HEK293 (cell line): ENCODE results near the gene SOX13.

Source experiments
- CTCF ChIA-PET: fragments of 350-600 bp; formaldehyde crosslinking; extraction: SDS; loops from one replicate; lab custom pipeline; 2021; ENCODE audit warnings: antibody characterized with exemption; lab: Yijun Ruan, JAX
- POLR2A ChIA-PET: fragments of 300-600 bp; formaldehyde crosslinking; extraction: SDS; loops from one replicate; lab custom pipeline; 2020; ENCODE audit warnings: antibody characterized with exemption, inconsistent platforms; lab: Yijun Ruan, JAX
- H3K27ac ChIP-seq: fragments of 200-500 bp; sonication (Bioruptor generic); 2 replicates; pipeline ENCODE4 v1.5.1; 2014; ENCODE audit warnings: low read depth, low read length, control low read depth, inconsistent platforms; ENCODE audit errors: extremely low read depth
- H3K36me3 ChIP-seq, 2 experiments: fragments of 200-500 bp in 1 of 2; sonication (Bioruptor generic) in 1 of 2; 1 replicate in 1 of 2; 2 replicates in 1 of 2; pipeline ENCODE4 v1.5.1; 2014 to 2017; ENCODE audit warnings: inconsistent platforms in 2 of 2, low read length in 2 of 2; ENCODE audit not compliant: control insufficient read depth in 2 of 2, insufficient read depth in 1 of 2
- H3K4me1 ChIP-seq: fragments of 200-500 bp; sonication (Bioruptor generic); 2 replicates; pipeline ENCODE4 v1.5.1; 2014; ENCODE audit warnings: mild to moderate bottlenecking, low read length, inconsistent platforms; ENCODE audit not compliant: control insufficient read depth, insufficient read depth
- H3K4me3 ChIP-seq: 2 replicates; pipeline ENCODE4 v1.5.1; 2011; ENCODE audit warnings: low read depth, mild to moderate bottlenecking, control low read depth, low read length, moderate library complexity
- H3K9me3 ChIP-seq: fragments of 200-500 bp; sonication (Bioruptor generic); 2 replicates; pipeline ENCODE4 v1.5.1; 2014; ENCODE audit warnings: low read depth, low read length, inconsistent platforms; ENCODE audit not compliant: control insufficient read depth, insufficient read depth
- EGR2 ChIP-seq: fragments of 450-650 bp; formaldehyde crosslinking; IDR thresholded peaks from 2 replicates; pipeline ENCODE4 v1.5.1; 2016; ENCODE audit warnings: low read depth, missing biosample characterization, missing genetic modification characterization
- GLIS1 ChIP-seq: fragments of 450-650 bp; formaldehyde crosslinking; IDR thresholded peaks from 2 replicates; pipeline ENCODE4 v1.5.1; 2016; ENCODE audit warnings: missing biosample characterization, missing genetic modification characterization
- MZF1 ChIP-seq: fragments of 450-650 bp; formaldehyde crosslinking; IDR thresholded peaks from 2 replicates; pipeline ENCODE4 v1.5.1; 2017; ENCODE audit warnings: missing biosample characterization, missing genetic modification characterization, borderline replicate concordance
- WT1 ChIP-seq: fragments of 450-650 bp; formaldehyde crosslinking; IDR thresholded peaks from 2 replicates; pipeline ENCODE4 v1.5.1; 2016; ENCODE audit warnings: missing biosample characterization, missing genetic modification characterization
- ZFHX2 ChIP-seq: fragments of 450-650 bp; formaldehyde crosslinking; conservative IDR thresholded peaks from 2 replicates; pipeline ENCODE4 v1.5.1; 2016; ENCODE audit warnings: missing biosample characterization, missing genetic modification characterization
- ZIC2 ChIP-seq: fragments of 450-650 bp; formaldehyde crosslinking; IDR thresholded peaks from 2 replicates; pipeline ENCODE4 v1.5.1; 2016; ENCODE audit warnings: missing biosample characterization, missing genetic modification characterization
- ZNF155 ChIP-seq: fragments of 450-650 bp; formaldehyde crosslinking; IDR thresholded peaks from 2 replicates; pipeline ENCODE4 v1.5.1; 2016; ENCODE audit warnings: missing biosample characterization, missing genetic modification characterization
- ZNF169 ChIP-seq: fragments of 450-650 bp; formaldehyde crosslinking; IDR thresholded peaks from 2 replicates; pipeline ENCODE4 v1.5.1; 2016; ENCODE audit warnings: missing biosample characterization, missing genetic modification characterization
- ZNF174 ChIP-seq: fragments of 450-650 bp; formaldehyde crosslinking; IDR thresholded peaks from 2 replicates; pipeline ENCODE4 v1.5.0; 2017; ENCODE audit warnings: missing biosample characterization, mild to moderate bottlenecking, missing genetic modification characterization
- ZNF239 ChIP-seq: fragments of 450-650 bp; formaldehyde crosslinking; IDR thresholded peaks from 2 replicates; pipeline ENCODE4 v1.5.1; 2016; ENCODE audit warnings: missing biosample characterization, missing genetic modification characterization
- ZNF274 ChIP-seq, 2 experiments: fragments of 200-500 bp in 1 of 2; fragments of 450-650 bp in 1 of 2; sonication (Bioruptor generic) in 1 of 2; formaldehyde crosslinking in 1 of 2; IDR thresholded peaks; 2 replicates each; pipeline versions ENCODE4 v1.5.1 to v1.6.1; 2014 to 2016; ENCODE audit warnings: borderline replicate concordance in 1 of 2, inconsistent platforms in 1 of 2, low read length in 1 of 2, missing biosample characterization in 1 of 2, missing genetic modification characterization in 1 of 2
- ZNF302 ChIP-seq: fragments of 450-650 bp; formaldehyde crosslinking; IDR thresholded peaks from 2 replicates; pipeline ENCODE4 v1.5.1; 2016; ENCODE audit warnings: missing biosample characterization, missing genetic modification characterization, low read depth
- ZNF433 ChIP-seq: fragments of 450-650 bp; formaldehyde crosslinking; IDR thresholded peaks from 2 replicates; pipeline ENCODE4 v1.5.1; 2016; ENCODE audit warnings: missing biosample characterization, missing genetic modification characterization, low read depth
- ZNF510 ChIP-seq: fragments of 450-650 bp; formaldehyde crosslinking; IDR thresholded peaks from 2 replicates; pipeline ENCODE4 v1.5.1; 2018; ENCODE audit warnings: mild to moderate bottlenecking, missing genetic modification characterization, missing biosample characterization; ENCODE audit not compliant: insufficient replicate concordance
- ZNF514 ChIP-seq: fragments of 450-650 bp; formaldehyde crosslinking; IDR thresholded peaks from 2 replicates; pipeline ENCODE4 v1.5.1; 2016; ENCODE audit warnings: missing biosample characterization, missing genetic modification characterization
- ZNF530 ChIP-seq: fragments of 450-650 bp; formaldehyde crosslinking; IDR thresholded peaks from 2 replicates; pipeline ENCODE4 v1.5.1; 2016; ENCODE audit warnings: low read depth, missing biosample characterization, missing genetic modification characterization
- ZNF544 ChIP-seq: fragments of 450-650 bp; formaldehyde crosslinking; IDR thresholded peaks from 2 replicates; pipeline ENCODE4 v1.5.0; 2017; ENCODE audit warnings: missing biosample characterization, missing genetic modification characterization
- ZNF548 ChIP-seq: fragments of 450-650 bp; formaldehyde crosslinking; IDR thresholded peaks from 2 replicates; pipeline ENCODE4 v1.5.1; 2016; ENCODE audit warnings: missing biosample characterization, missing genetic modification characterization
- ZNF561 ChIP-seq: fragments of 450-650 bp; IDR thresholded peaks from 2 replicates; pipeline ENCODE4 v1.5.1; 2018; ENCODE audit warnings: missing biosample characterization, missing genetic modification characterization, borderline replicate concordance
- ZNF623 ChIP-seq: fragments of 450-650 bp; formaldehyde crosslinking; IDR thresholded peaks from 2 replicates; pipeline ENCODE4 v1.5.1; 2016; ENCODE audit warnings: missing biosample characterization, missing genetic modification characterization
- ZNF654 ChIP-seq: fragments of 450-650 bp; formaldehyde crosslinking; IDR thresholded peaks from 2 replicates; pipeline ENCODE4 v1.5.1; 2016; ENCODE audit warnings: low read depth, missing biosample characterization, missing genetic modification characterization
- ZNF785 ChIP-seq: fragments of 450-650 bp; formaldehyde crosslinking; IDR thresholded peaks from 2 replicates; pipeline ENCODE4 v1.5.1; 2016; ENCODE audit warnings: missing biosample characterization, missing genetic modification characterization
- ZNF843 ChIP-seq: fragments of 450-650 bp; formaldehyde crosslinking; IDR thresholded peaks from 2 replicates; pipeline ENCODE4 v1.5.1; 2016; ENCODE audit warnings: missing biosample characterization, missing genetic modification characterization
- TF ChIP-seq, protein P1 (sequence below): fragments of 450-650 bp; formaldehyde crosslinking; IDR thresholded peaks from 2 replicates; pipeline ENCODE4 v1.5.1; 2016; ENCODE audit warnings: missing biosample characterization, missing genetic modification characterization
- TF ChIP-seq, protein P2 (sequence below): IDR thresholded peaks from 2 replicates; pipeline ENCODE4 v1.6.1; 2011; ENCODE audit warnings: mild to moderate bottlenecking, low read depth, low read length, borderline replicate concordance
- TF ChIP-seq, protein P3 (sequence below): fragments of 450-650 bp; formaldehyde crosslinking; IDR thresholded peaks from 2 replicates; pipeline ENCODE4 v1.5.1; 2016; ENCODE audit warnings: missing biosample characterization, missing genetic modification characterization
- TF ChIP-seq, protein P4 (sequence below): fragments of 450-650 bp; formaldehyde crosslinking; IDR thresholded peaks from 2 replicates; pipeline ENCODE4; 2016; ENCODE audit warnings: missing biosample characterization, missing genetic modification characterization

The SOX13 gene

DNA sequence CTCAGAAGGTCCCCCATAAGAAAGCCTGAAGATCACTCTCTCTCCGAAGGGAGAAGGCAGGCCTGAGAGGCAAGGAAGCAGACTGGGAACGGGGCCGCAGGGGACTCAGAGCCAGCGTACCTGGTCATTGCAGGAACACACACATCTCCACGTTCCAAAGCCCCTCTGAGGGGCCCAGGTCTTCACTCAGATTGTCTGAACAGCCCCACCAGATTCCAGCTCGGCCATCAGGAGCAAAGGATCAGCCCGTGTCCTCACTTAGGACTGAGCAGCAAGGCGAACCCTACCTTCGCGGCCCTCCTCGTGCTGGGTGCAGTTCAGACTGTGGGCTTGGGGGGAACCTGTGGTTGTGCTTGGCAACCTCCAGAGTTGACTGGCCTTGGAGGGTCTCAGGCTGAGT lies 43.9 kb upstream of the SOX13 start:
- Histone ChIP-seq H3K27ac (no peak overlapping the region), H3K4me1 (peaks cover 7% of the 10 kb centered on the region; the same call in 1 of the 2 replicates), H3K4me3 (no peak overlapping the region), H3K36me3 (no peaks in the 10 kb centered on the region), H3K9me3 (no peaks in the 10 kb centered on the region)
- POLR2A ChIA-PET = no interaction called here
- TF ChIP-seq ZNF654 (tag by site-specific recombination) (no peak), ZNF239 (tag by site-specific recombination) (no peak), ZNF514 (no peak), ZNF561 (tag by site-specific recombination) (no peak)
- CTCF ChIA-PET = no interaction called here

DNA sequence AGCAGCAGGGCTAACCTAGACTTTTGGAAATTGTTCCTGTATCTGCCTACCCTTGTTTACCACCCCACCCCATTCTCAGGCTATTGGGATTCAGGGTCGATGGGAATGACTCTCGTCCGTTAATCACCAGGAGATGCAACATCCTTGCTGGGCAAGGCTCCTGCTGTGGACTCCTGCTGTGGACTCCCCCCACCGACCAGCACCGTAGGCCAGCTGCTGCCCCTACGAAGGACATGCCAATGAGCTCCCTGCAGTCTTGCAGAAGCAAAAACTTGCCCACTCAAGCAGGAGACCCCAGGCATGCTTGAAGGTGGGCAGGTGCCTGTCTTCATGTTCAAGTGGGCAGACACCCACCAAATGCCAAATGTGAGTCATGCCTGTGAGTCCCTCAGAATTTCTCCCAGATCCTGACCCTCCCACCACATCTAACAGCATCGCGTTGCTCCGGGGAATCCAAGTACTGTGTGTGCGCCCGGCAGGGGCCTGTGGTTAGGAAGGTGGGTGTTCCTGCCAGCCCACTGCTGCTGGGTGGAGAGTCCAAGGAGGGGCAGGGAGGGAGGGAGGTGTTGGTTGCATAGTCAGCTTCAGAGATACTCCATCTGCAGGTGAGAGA lies 41.7 kb upstream of the SOX13 start:
- CTCF ChIA-PET = interaction anchor here (0.7 kb wide), 1 partner anchor 34 kb away, joined by 4 read pairs; no protein-coding TSS in a partner anchor

More for the DNA sequence above, 41.7 kb upstream of the SOX13 start:
- Histone ChIP-seq H3K4me3 (no peak overlapping the region), H3K36me3 (no peaks in the 10 kb centered on the region), H3K4me1 (peaks cover 7% of the 10 kb centered on the region; the same call in 1 of the 2 replicates), H3K9me3 (no peaks in the 10 kb centered on the region), H3K27ac (no peak overlapping the region)
- TF ChIP-seq ZNF530 (no peak), EGR2 (tag by site-specific recombination) (peak; percentile 96), ZNF169 (tag by site-specific recombination) (no peak), ZNF544 (tag by site-specific recombination) (no peak), ZNF155 (tag by site-specific recombination) (no peak), ZNF433 (no peak), ZNF843 (tag by site-specific recombination) (no peak), ZNF548 (tag by site-specific recombination) (no peak), WT1 (tag by site-specific recombination) (no peak), ZNF174 (tag by site-specific recombination) (no peak), ZIC2 (tag by site-specific recombination) (peak; percentile 84), ZFHX2 (peak; percentile 93), GLIS1 (tag by site-specific recombination) (no peak), ZNF274 (IDR thresholded peaks at IDR 0.05; ENCODE audit: low read length) (no peak), ZNF274 (tag by site-specific recombination; IDR thresholded peaks at IDR 0.05; ENCODE audit: borderline replicate concordance) (no peak), ZNF785 (tag by site-specific recombination) (no peak), ZNF623 (tag by site-specific recombination) (no peak), MZF1 (tag by site-specific recombination) (no peak), ZNF302 (tag by site-specific recombination) (no peak), ZNF510 (no peak)
- TF ChIP-seq, protein P1, sequence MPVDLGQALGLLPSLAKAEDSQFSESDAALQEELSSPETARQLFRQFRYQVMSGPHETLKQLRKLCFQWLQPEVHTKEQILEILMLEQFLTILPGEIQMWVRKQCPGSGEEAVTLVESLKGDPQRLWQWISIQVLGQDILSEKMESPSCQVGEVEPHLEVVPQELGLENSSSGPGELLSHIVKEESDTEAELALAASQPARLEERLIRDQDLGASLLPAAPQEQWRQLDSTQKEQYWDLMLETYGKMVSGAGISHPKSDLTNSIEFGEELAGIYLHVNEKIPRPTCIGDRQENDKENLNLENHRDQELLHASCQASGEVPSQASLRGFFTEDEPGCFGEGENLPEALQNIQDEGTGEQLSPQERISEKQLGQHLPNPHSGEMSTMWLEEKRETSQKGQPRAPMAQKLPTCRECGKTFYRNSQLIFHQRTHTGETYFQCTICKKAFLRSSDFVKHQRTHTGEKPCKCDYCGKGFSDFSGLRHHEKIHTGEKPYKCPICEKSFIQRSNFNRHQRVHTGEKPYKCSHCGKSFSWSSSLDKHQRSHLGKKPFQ (tag by site-specific recombination) = no peak
- TF ChIP-seq, protein P2, sequence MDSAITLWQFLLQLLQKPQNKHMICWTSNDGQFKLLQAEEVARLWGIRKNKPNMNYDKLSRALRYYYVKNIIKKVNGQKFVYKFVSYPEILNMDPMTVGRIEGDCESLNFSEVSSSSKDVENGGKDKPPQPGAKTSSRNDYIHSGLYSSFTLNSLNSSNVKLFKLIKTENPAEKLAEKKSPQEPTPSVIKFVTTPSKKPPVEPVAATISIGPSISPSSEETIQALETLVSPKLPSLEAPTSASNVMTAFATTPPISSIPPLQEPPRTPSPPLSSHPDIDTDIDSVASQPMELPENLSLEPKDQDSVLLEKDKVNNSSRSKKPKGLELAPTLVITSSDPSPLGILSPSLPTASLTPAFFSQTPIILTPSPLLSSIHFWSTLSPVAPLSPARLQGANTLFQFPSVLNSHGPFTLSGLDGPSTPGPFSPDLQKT = no peak
- TF ChIP-seq, protein P3, sequence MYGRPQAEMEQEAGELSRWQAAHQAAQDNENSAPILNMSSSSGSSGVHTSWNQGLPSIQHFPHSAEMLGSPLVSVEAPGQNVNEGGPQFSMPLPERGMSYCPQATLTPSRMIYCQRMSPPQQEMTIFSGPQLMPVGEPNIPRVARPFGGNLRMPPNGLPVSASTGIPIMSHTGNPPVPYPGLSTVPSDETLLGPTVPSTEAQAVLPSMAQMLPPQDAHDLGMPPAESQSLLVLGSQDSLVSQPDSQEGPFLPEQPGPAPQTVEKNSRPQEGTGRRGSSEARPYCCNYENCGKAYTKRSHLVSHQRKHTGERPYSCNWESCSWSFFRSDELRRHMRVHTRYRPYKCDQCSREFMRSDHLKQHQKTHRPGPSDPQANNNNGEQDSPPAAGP (tag by site-specific recombination) = peak; percentile 77
- TF ChIP-seq, protein P4, sequence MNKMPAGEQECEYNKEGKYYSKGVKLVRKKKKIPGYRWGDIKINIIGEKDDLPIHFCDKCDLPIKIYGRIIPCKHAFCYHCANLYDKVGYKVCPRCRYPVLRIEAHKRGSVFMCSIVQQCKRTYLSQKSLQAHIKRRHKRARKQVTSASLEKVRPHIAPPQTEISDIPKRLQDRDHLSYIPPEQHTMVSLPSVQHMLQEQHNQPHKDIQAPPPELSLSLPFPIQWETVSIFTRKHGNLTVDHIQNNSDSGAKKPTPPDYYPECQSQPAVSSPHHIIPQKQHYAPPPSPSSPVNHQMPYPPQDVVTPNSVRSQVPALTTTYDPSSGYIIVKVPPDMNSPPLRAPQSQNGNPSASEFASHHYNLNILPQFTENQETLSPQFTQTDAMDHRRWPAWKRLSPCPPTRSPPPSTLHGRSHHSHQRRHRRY = no peak
- POLR2A ChIA-PET = interaction anchor here (0.6 to 0.7 kb wide), 2 partner anchors 81 to 84 kb away, joined by 3 read pairs; no protein-coding TSS in a partner anchor
